ENCODE results near the gene POLR1A.
A peak's percentile ranks its signal among the peaks of the same experiment; 100 is the strongest.

Gene POLR1A

GRCh38 chr2:86032861-86033595, 72.7 kb downstream of the POLR1A start:
- no peak for DNase-seq (ENCODE audit: low read depth)
- TF ChIP-seq CTCF (conservative IDR thresholded peaks at IDR 0.05; ENCODE audit: low read depth, low read length) = no peak
- H3K4me3 ChIP-seq (ENCODE audit: low read depth, low read length) = no peak overlapping the region

GRCh38 chr2:86031606-86032005, 74.1 kb downstream of the POLR1A start:
- DNase-seq (ENCODE audit: low read depth) = no peak
- TF ChIP-seq CTCF (conservative IDR thresholded peaks at IDR 0.05; ENCODE audit: low read depth, low read length) = no peak
- no peak overlapping the region for H3K4me3 ChIP-seq (ENCODE audit: low read depth, low read length)

GRCh38 chr2:86031151-86031550, 74.5 kb downstream of the POLR1A start:
- H3K4me3 ChIP-seq (ENCODE audit: low read depth, low read length) = no peak overlapping the region
- no peak for TF ChIP-seq CTCF (conservative IDR thresholded peaks at IDR 0.05; ENCODE audit: low read depth, low read length)
- DNase-seq (ENCODE audit: low read depth) = no peak

- TF ChIP-seq CTCF (conservative IDR thresholded peaks at IDR 0.05; ENCODE audit: low read depth, low read length) = no peak
- DNase-seq (ENCODE audit: low read depth) = no peak
- no peak overlapping the region for H3K4me3 ChIP-seq (ENCODE audit: low read depth, low read length)
Observed at GRCh38 chr2:86029873-86030272, 75.8 kb downstream of the POLR1A start.

GRCh38 chr2:86028766-86029381, 76.8 kb downstream of the POLR1A start:
- TF ChIP-seq CTCF (conservative IDR thresholded peaks at IDR 0.05; ENCODE audit: low read depth, low read length) = no peak
- peak; percentile 76 for DNase-seq (ENCODE audit: low read depth)
- no peak overlapping the region for H3K4me3 ChIP-seq (ENCODE audit: low read depth, low read length)

GRCh38 chr2:86027922-86028765, 77.5 kb downstream of the POLR1A start:
- DNase-seq (ENCODE audit: low read depth) = no peak
- H3K4me3 ChIP-seq (ENCODE audit: low read depth, low read length) = no peak overlapping the region
- no peak for TF ChIP-seq CTCF (conservative IDR thresholded peaks at IDR 0.05; ENCODE audit: low read depth, low read length)
